Activated T-cell treated with anti-CD3 and anti-CD28 coated beads, Interleukin-2, amount 50 U/mL, for 24 hours (primary cell): ENCODE measurements around the gene SNX3.

Experiments
- DNase-seq: peaks from one replicate; pipeline ENCODE4 v3.0.0-alpha.2; 2020
- H3K27ac Mint-ChIP-seq: 2 replicates; pipeline ENCODE4 v1.8.0; 2020; ENCODE audit warnings: mild to moderate bottlenecking, mixed read lengths
- H3K27me3 Mint-ChIP-seq: 2 replicates; pipeline ENCODE4 v1.8.0; 2020; ENCODE audit warnings: mixed read lengths
- H3K36me3 Mint-ChIP-seq: 2 replicates; pipeline ENCODE4 v1.8.0; 2020; ENCODE audit warnings: low read depth, mixed read lengths
- H3K4me1 Mint-ChIP-seq: 2 replicates; pipeline ENCODE4 v1.8.0; 2020; ENCODE audit warnings: low read depth, mixed read lengths
- H3K4me3 Mint-ChIP-seq: 2 replicates; pipeline ENCODE4 v1.8.0; 2020; ENCODE audit warnings: mild to moderate bottlenecking, moderate library complexity, mixed read lengths
- H3K9me3 Mint-ChIP-seq: 2 replicates; pipeline ENCODE4 v1.8.0; 2020; ENCODE audit warnings: mixed read lengths

SNX3 gene

GRCh38 chr6:108203189-108204112, 57.4 kb downstream of the SNX3 start:
- no peak for DNase-seq
- Mint-ChIP-seq H3K27me3 (no peaks in the 10 kb centered on the region), H3K9me3 (no peaks in the 10 kb centered on the region), H3K4me3 (no peak overlapping the region), H3K4me1 (peaks cover 3% of the 10 kb centered on the region), H3K36me3 (peaks cover 16% of the 10 kb centered on the region), H3K27ac (no peak overlapping the region)

DNA sequence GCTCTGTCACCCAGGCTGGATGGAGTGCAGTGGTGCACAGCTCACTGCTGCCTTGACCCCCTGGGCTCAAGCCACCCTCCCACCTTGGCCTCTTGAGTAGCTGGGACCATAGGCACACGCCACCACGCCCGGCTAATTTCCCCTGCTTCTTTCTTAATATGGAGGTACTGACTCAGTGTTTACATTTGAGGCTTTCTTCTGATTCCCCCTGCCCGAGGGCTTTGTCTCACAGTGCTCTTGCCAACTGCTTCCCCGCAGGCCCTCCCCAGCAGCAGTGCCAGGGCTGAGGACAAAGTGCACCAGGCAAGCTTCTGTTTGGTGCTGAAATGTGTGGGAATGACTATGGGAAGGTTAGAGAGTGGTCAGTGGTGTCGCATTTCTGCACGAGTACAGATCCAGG, 60.2 kb downstream of the SNX3 start:
- Mint-ChIP-seq H3K27me3 (no peaks in the 10 kb centered on the region), H3K36me3 (peaks cover 5% of the 10 kb centered on the region), H3K27ac (no peak overlapping the region), H3K4me1 (no peaks in the 10 kb centered on the region), H3K9me3 (no peaks in the 10 kb centered on the region), H3K4me3 (no peak overlapping the region)
- no peak for DNase-seq

DNA sequence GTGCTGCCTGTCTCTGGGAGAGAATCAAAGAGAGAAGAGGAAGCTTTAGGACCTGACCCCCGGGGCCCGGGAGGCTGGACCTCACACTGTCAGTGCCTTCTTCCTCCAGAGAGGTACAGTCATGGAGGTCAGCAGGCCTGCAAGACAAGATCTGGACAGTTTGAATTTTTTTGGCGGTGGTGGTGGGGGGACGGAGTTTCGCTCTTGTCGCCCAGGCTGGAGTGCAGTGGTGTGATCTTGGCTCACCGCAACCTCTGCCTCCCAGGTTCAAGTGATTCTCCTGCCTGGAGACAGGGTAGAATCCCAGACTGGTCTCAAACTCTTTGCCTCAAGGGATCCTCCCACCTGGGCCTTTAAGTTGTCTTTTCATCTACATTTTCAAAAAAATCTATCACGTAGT, 60.7 kb downstream of the SNX3 start:
- Mint-ChIP-seq H3K27me3 (no peaks in the 10 kb centered on the region), H3K36me3 (peaks cover 5% of the 10 kb centered on the region), H3K4me1 (no peaks in the 10 kb centered on the region), H3K9me3 (no peaks in the 10 kb centered on the region), H3K27ac (no peak overlapping the region), H3K4me3 (no peak overlapping the region)
- DNase-seq, result no peak

DNA sequence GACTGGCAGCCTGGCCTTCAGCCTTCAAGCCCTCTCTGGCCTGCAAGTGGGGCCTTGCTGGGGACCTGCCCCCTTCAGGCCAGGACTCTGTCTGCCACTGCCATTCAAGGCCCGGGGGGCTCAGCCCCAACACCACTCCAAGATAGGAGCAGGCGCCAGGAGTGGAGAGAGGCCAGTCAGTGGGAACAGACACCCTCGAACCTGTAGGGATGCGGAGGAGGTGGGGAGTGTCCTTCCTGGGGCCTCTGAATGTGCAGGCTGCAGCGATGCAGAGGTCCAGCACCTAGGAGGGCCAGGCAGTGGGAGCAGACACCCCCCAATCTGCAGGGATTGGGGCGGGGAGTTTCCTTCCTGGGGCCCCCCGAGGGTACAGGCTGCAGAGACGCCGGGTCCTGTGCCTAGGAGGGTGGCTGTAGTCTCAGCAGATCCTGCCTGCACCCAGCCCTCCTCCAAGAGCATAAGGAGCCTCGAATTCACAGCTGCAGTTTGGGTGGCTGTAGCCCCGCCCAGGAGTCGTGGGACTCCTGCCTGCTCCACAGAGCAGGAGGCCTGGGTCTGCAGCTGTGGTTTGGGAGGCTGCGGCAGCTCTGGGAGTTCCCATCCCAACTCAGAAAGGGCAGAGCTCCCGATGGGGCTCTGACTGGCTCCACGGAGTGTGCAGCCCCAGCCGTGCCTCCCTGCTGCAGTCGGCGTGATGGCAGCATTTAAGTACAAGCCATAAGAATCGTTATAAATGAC, 61.9 kb downstream of the SNX3 start:
- H3K9me3 Mint-ChIP-seq, result no peaks in the 10 kb centered on the region
- H3K27me3 Mint-ChIP-seq, result peaks cover 7% of the 10 kb centered on the region
- DNase-seq, result no peak
- H3K4me1 Mint-ChIP-seq, result no peaks in the 10 kb centered on the region
- peaks cover 5% of the 10 kb centered on the region for H3K36me3 Mint-ChIP-seq
- no peak overlapping the region for H3K4me3 Mint-ChIP-seq
- H3K27ac Mint-ChIP-seq, result no peak overlapping the region

- Mint-ChIP-seq H3K4me3 (no peak overlapping the region), H3K4me1 (no peaks in the 10 kb centered on the region), H3K9me3 (no peaks in the 10 kb centered on the region), H3K27me3 (peaks cover 13% of the 10 kb centered on the region), H3K36me3 (no peaks in the 10 kb centered on the region), H3K27ac (no peak overlapping the region)
- no peak for DNase-seq
Observed at GRCh38 chr6:108195209-108195608, 65.6 kb downstream of the SNX3 start.

DNA sequence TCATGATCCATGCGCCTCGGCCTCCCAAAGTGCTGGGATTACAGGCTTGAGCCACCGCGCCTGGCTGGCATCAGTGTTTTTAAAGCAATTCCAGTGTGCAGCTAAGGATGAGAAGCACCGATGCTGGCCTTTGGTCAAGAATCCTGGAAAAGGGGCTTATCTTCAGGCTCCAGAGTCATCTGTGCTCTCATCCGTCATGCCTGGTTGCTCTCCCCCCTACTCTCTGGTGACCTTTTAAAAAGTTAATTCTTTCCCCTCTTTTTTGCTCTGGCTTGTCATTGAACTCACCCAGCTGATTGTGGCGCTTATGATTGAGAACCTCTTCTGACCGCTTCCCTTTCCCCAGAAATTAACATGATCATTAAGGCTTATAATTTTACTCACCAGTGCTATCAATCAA, 66.3 kb downstream of the SNX3 start:
- Mint-ChIP-seq H3K9me3 (no peaks in the 10 kb centered on the region), H3K27ac (no peak overlapping the region), H3K4me1 (no peaks in the 10 kb centered on the region), H3K36me3 (no peaks in the 10 kb centered on the region), H3K4me3 (no peak overlapping the region), H3K27me3 (peaks cover 16% of the 10 kb centered on the region)
- no peak for DNase-seq

GRCh38 chr6:108193835-108194234, 67.0 kb downstream of the SNX3 start:
- H3K36me3 Mint-ChIP-seq, result no peaks in the 10 kb centered on the region
- no peak overlapping the region for H3K4me3 Mint-ChIP-seq
- no peaks in the 10 kb centered on the region for H3K4me1 Mint-ChIP-seq
- no peaks in the 10 kb centered on the region for H3K9me3 Mint-ChIP-seq
- H3K27ac Mint-ChIP-seq, result no peak overlapping the region
- peaks cover 16% of the 10 kb centered on the region for H3K27me3 Mint-ChIP-seq
- DNase-seq, result no peak

DNA sequence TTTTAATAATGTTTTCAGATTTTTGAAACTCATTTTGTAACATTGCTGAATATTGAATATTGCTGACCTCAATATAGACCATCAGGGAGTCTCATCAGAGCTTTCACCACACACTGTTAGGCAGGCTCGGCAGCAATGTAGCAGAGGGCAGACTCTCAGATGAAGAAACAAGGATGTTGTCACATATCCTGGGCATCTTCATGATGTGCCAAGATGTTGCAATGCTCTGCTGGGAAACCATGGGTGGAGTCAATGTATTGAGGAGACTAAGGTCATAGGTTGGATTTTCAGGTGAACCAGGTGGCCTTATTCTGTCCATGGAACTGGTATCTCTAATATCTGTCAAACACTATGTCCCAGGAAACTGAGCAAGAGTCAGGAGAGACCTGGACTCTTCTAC, 67.7 kb downstream of the SNX3 start:
- H3K27me3 Mint-ChIP-seq, result peaks cover 17% of the 10 kb centered on the region
- no peaks in the 10 kb centered on the region for H3K9me3 Mint-ChIP-seq
- H3K4me3 Mint-ChIP-seq, result no peak overlapping the region
- no peak for DNase-seq
- no peak overlapping the region for H3K27ac Mint-ChIP-seq
- no peaks in the 10 kb centered on the region for H3K36me3 Mint-ChIP-seq
- H3K4me1 Mint-ChIP-seq, result no peaks in the 10 kb centered on the region

GRCh38 chr6:108187519-108187918, 73.3 kb downstream of the SNX3 start:
- Mint-ChIP-seq H3K9me3 (no peaks in the 10 kb centered on the region), H3K36me3 (no peaks in the 10 kb centered on the region), H3K27me3 (peaks cover 41% of the 10 kb centered on the region), H3K4me1 (no peaks in the 10 kb centered on the region), H3K4me3 (no peak overlapping the region), H3K27ac (no peak overlapping the region)
- DNase-seq, result no peak

GRCh38 chr6:108186226-108186625, 74.6 kb downstream of the SNX3 start:
- Mint-ChIP-seq H3K27me3 (peaks cover 45% of the 10 kb centered on the region), H3K9me3 (no peaks in the 10 kb centered on the region), H3K27ac (no peak overlapping the region), H3K4me3 (no peak overlapping the region), H3K4me1 (no peaks in the 10 kb centered on the region), H3K36me3 (no peaks in the 10 kb centered on the region)
- DNase-seq, result no peak

DNA sequence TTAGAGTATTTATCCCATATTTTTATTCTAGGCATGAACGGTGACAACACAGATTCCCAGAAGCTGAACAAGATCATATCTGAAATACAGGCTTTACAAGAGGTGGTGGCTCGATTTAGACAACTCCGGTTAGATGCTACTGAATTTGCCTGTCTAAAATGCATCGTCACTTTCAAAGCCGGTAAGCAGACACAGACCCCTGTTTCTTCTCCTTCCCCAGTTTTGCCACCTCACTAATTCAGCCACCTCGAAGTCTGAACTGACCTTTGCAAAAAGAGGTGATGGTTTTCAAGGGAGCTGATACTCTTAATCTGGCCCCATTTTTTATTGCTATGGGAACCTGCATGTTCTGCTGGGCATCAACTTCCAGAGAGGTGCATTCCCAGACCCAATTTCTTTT, 80.1 kb downstream of the SNX3 start:
- Mint-ChIP-seq H3K9me3 (no peaks in the 10 kb centered on the region), H3K27me3 (peaks cover 69% of the 10 kb centered on the region), H3K4me1 (peaks cover 6% of the 10 kb centered on the region), H3K36me3 (no peaks in the 10 kb centered on the region), H3K27ac (no peak overlapping the region), H3K4me3 (no peak overlapping the region)
- no peak for DNase-seq

- Mint-ChIP-seq H3K4me1 (peaks cover 12% of the 10 kb centered on the region), H3K36me3 (no peaks in the 10 kb centered on the region), H3K27me3 (peaks cover 73% of the 10 kb centered on the region), H3K9me3 (no peaks in the 10 kb centered on the region), H3K27ac (no peak overlapping the region), H3K4me3 (no peak overlapping the region)
- DNase-seq, result no peak
Observed at GRCh38 chr6:108180266-108180665, 80.6 kb downstream of the SNX3 start.

- Mint-ChIP-seq H3K27me3 (peaks cover 75% of the 10 kb centered on the region), H3K36me3 (no peaks in the 10 kb centered on the region)
Observed at GRCh38 chr6:108179741-108180140, 81.1 kb downstream of the SNX3 start.

GRCh38 chr6:108176281-108177089, 84.4 kb downstream of the SNX3 start:
- H3K4me3 Mint-ChIP-seq, result peak overlapping the region; percentile 55
- no peak overlapping the region for H3K27ac Mint-ChIP-seq
- DNase-seq, result no peak
- H3K36me3 Mint-ChIP-seq, result no peaks in the 10 kb centered on the region
- no peaks in the 10 kb centered on the region for H3K9me3 Mint-ChIP-seq
- H3K27me3 Mint-ChIP-seq, result peaks cover 90% of the 10 kb centered on the region
- H3K4me1 Mint-ChIP-seq, result peaks cover 20% of the 10 kb centered on the region

More at GRCh38 chr6:108179741-108180140, 81.1 kb downstream of the SNX3 start:
- Mint-ChIP-seq H3K4me1 (peaks cover 16% of the 10 kb centered on the region), H3K4me3 (no peak overlapping the region), H3K9me3 (no peaks in the 10 kb centered on the region), H3K27ac (no peak overlapping the region)
- no peak for DNase-seq
